A549 treated with AZD2906 at 1 μM for 4 hours (cell line): ENCODE data around the gene CYP2R1. TPM values are rescaled to one million over a fixed set of nuclear protein-coding genes. Genes with fewer than 3 reads are reported as not detected.

Experiments
- total RNA-seq: library from RNA; stranded (reverse); fragments of 200-300 nt; extraction: Qiagen RNA extraction; gene quantifications from 5 replicates; pipeline ENCODE4 v1.2.3, GENCODE V29; 2022

Gene CYP2R1
- 9.9 to 13.7 TPM (median 12.1 TPM) in 5 replicates for total RNA-seq

GRCh38 chr11:14892036-14892556 is at the start of gene CYP2R1:
Gene CYP2R1 (minus strand): TSS chr11:14892231. CDS start chr11:14892205, 26 bp downstream.

Other genes starting within 250 kb of the CYP2R1 start
- 1.7 to 2.7 TPM (median 1.7 TPM) in 5 replicates for gene PDE3B, start 248.4 kb downstream of the CYP2R1 start, total RNA-seq
- gene CALCA, start 80.1 kb upstream of the CYP2R1 start, total RNA-seq: 0.08 to 0.15 TPM (median 0.12 TPM) in 3 of 5 replicates, not detected in the others
- 0.11 to 0.20 TPM (median 0.15 TPM) in 5 replicates for gene CALCB, start 181.4 kb upstream of the CYP2R1 start, total RNA-seq
- 0.06 to 0.25 TPM (median 0.09 TPM) in 3 of 5 replicates, not detected in the others for gene INSC, start 222.7 kb upstream of the CYP2R1 start, total RNA-seq